Measurements from ENCODE around the gene MICAL3.

Gene MICAL3

GRCh38 chr22:17960011-17960410, 64.3 kb downstream of the MICAL3 start:
- DNase-seq (ENCODE audit: low spot score), result no peak
- Histone ChIP-seq H3K27me3 (ENCODE audit: insufficient read depth, poor library complexity, severe bottlenecking) (no peaks in the 10 kb centered on the region), H3K27ac (ENCODE audit: poor library complexity, severe bottlenecking) (no peak overlapping the region), H3K36me3 (ENCODE audit: low read depth) (no peaks in the 10 kb centered on the region), H3K4me3 (ENCODE audit: severe bottlenecking) (no peak overlapping the region), H3K9me3 (ENCODE audit: severe bottlenecking) (no peaks in the 10 kb centered on the region), H3K4me1 (ENCODE audit: insufficient read depth, poor library complexity, severe bottlenecking) (no peaks in the 10 kb centered on the region)
- no peak for ATAC-seq (ENCODE audit: low read depth)
- TF ChIP-seq CTCF (IDR thresholded peaks at IDR 0.05; ENCODE audit: poor library complexity, severe bottlenecking), result no peak

GRCh38 chr22:17958166-17958565, 66.2 kb downstream of the MICAL3 start:
- no peak for TF ChIP-seq CTCF (IDR thresholded peaks at IDR 0.05; ENCODE audit: poor library complexity, severe bottlenecking)
- no peak for ATAC-seq (ENCODE audit: low read depth)

GRCh38 chr22:17957693-17958092, 66.7 kb downstream of the MICAL3 start:
- Histone ChIP-seq H3K4me1 (ENCODE audit: insufficient read depth, poor library complexity, severe bottlenecking) (no peaks in the 10 kb centered on the region), H3K4me3 (ENCODE audit: severe bottlenecking) (no peak overlapping the region), H3K36me3 (ENCODE audit: low read depth) (no peaks in the 10 kb centered on the region), H3K27me3 (ENCODE audit: insufficient read depth, poor library complexity, severe bottlenecking) (no peaks in the 10 kb centered on the region), H3K27ac (ENCODE audit: poor library complexity, severe bottlenecking) (no peak overlapping the region), H3K9me3 (ENCODE audit: severe bottlenecking) (no peaks in the 10 kb centered on the region)
- TF ChIP-seq CTCF (IDR thresholded peaks at IDR 0.05; ENCODE audit: poor library complexity, severe bottlenecking), result no peak
- ATAC-seq (ENCODE audit: low read depth) (no peak), DNase-seq (ENCODE audit: low spot score) (no peak)

More at GRCh38 chr22:17958166-17958565, 66.2 kb downstream of the MICAL3 start:
- no peak for DNase-seq (ENCODE audit: low spot score)
- H3K9me3 ChIP-seq (ENCODE audit: severe bottlenecking), result no peaks in the 10 kb centered on the region
- H3K4me3 ChIP-seq (ENCODE audit: severe bottlenecking), result no peak overlapping the region
- no peak overlapping the region for H3K27ac ChIP-seq (ENCODE audit: poor library complexity, severe bottlenecking)
- H3K27me3 ChIP-seq (ENCODE audit: insufficient read depth, poor library complexity, severe bottlenecking), result no peaks in the 10 kb centered on the region
- no peaks in the 10 kb centered on the region for H3K4me1 ChIP-seq (ENCODE audit: insufficient read depth, poor library complexity, severe bottlenecking)
- no peaks in the 10 kb centered on the region for H3K36me3 ChIP-seq (ENCODE audit: low read depth)

GRCh38 chr22:17957204-17957603, 67.2 kb downstream of the MICAL3 start:
- no peak overlapping the region for H3K27ac ChIP-seq (ENCODE audit: poor library complexity, severe bottlenecking)
- TF ChIP-seq CTCF (IDR thresholded peaks at IDR 0.05; ENCODE audit: poor library complexity, severe bottlenecking), result no peak
- ATAC-seq (ENCODE audit: low read depth), result no peak

GRCh38 chr22:17956630-17957029, 67.7 kb downstream of the MICAL3 start:
- no peak for ATAC-seq (ENCODE audit: low read depth)
- Histone ChIP-seq H3K9me3 (ENCODE audit: severe bottlenecking) (no peaks in the 10 kb centered on the region), H3K27me3 (ENCODE audit: insufficient read depth, poor library complexity, severe bottlenecking) (no peaks in the 10 kb centered on the region), H3K36me3 (ENCODE audit: low read depth) (no peaks in the 10 kb centered on the region), H3K4me3 (ENCODE audit: severe bottlenecking) (no peak overlapping the region), H3K4me1 (ENCODE audit: insufficient read depth, poor library complexity, severe bottlenecking) (no peaks in the 10 kb centered on the region), H3K27ac (ENCODE audit: poor library complexity, severe bottlenecking) (no peak overlapping the region)
- no peak for TF ChIP-seq CTCF (IDR thresholded peaks at IDR 0.05; ENCODE audit: poor library complexity, severe bottlenecking)
- DNase-seq (ENCODE audit: low spot score), result no peak

More at GRCh38 chr22:17957204-17957603, 67.2 kb downstream of the MICAL3 start:
- Histone ChIP-seq H3K27me3 (ENCODE audit: insufficient read depth, poor library complexity, severe bottlenecking) (no peaks in the 10 kb centered on the region), H3K4me1 (ENCODE audit: insufficient read depth, poor library complexity, severe bottlenecking) (no peaks in the 10 kb centered on the region), H3K4me3 (ENCODE audit: severe bottlenecking) (no peak overlapping the region), H3K36me3 (ENCODE audit: low read depth) (no peaks in the 10 kb centered on the region), H3K9me3 (ENCODE audit: severe bottlenecking) (no peaks in the 10 kb centered on the region)
- no peak for DNase-seq (ENCODE audit: low spot score)
